A172 (cell line): ENCODE data around the gene ATP1A2. TPM values are rescaled to one million over a fixed set of nuclear protein-coding genes. Genes with fewer than 3 reads are reported as not detected.

Experiments used
- DNase-seq: peaks from one replicate; pipeline ENCODE4 v3.0.0-alpha.2; 2015; ENCODE audit warnings: low spot score
- total RNA-seq: library from RNA; depleted of rRNA; stranded (reverse); fragments of >200 nt; shearing (Covaris generic); gene quantifications from 2 replicates; pipeline ENCODE4 v1.2.3, GENCODE V29; 2014

ATP1A2 gene
- total RNA-seq, 1 experiment from 2014 or later, result 0.22 TPM

- DNase-seq, result no peak
Observed at GRCh38 chr1:160146107-160146506, 30.5 kb downstream of the ATP1A2 start.

GRCh38 chr1:160148121-160148520 is 32.6 kb downstream of the ATP1A2 start:
- DNase-seq, result no peak

GRCh38 chr1:160149233-160149632 is 33.7 kb downstream of the ATP1A2 start:
- no peak for DNase-seq

- DNase-seq, result no peak
Observed at GRCh38 chr1:160149716-160150115, 34.2 kb downstream of the ATP1A2 start.

GRCh38 chr1:160151303-160151702 is 35.7 kb downstream of the ATP1A2 start, which contains the start of gene ATP1A4:
TSS of gene ATP1A4 (plus strand) at chr1:160151603. CDS start at chr1:160152041, 438 bp downstream.
- no peak for DNase-seq

GRCh38 chr1:160154790-160155189 is 39.2 kb downstream of the ATP1A2 start:
- no peak for DNase-seq

GRCh38 chr1:160156361-160156760 is 40.8 kb downstream of the ATP1A2 start:
- no peak for DNase-seq

- no peak for DNase-seq
Observed at GRCh38 chr1:160157174-160157573, 41.6 kb downstream of the ATP1A2 start.

GRCh38 chr1:160158031-160158430 is 42.5 kb downstream of the ATP1A2 start:
- DNase-seq, result no peak

- no peak for DNase-seq
Observed at GRCh38 chr1:160158534-160158933, 43.0 kb downstream of the ATP1A2 start.

GRCh38 chr1:160159846-160160245 is 44.3 kb downstream of the ATP1A2 start:
- no peak for DNase-seq

- DNase-seq, result no peak
Observed at GRCh38 chr1:160161965-160162705, 46.6 kb downstream of the ATP1A2 start.

GRCh38 chr1:160162931-160163330 is 47.4 kb downstream of the ATP1A2 start:
- no peak for DNase-seq

GRCh38 chr1:160163615-160164014 is 48.1 kb downstream of the ATP1A2 start:
- peak; percentile 71 for DNase-seq

- DNase-seq, result no peak
Observed at GRCh38 chr1:160164121-160164520, 48.6 kb downstream of the ATP1A2 start.

GRCh38 chr1:160166166-160166868 is 50.8 kb downstream of the ATP1A2 start:
- no peak for DNase-seq

- no peak for DNase-seq
Observed at GRCh38 chr1:160167056-160167455, 51.5 kb downstream of the ATP1A2 start.

- DNase-seq, result peak; percentile 57
Observed at GRCh38 chr1:160167580-160167979, 52.0 kb downstream of the ATP1A2 start.

- DNase-seq, result no peak
Observed at GRCh38 chr1:160168016-160168415, 52.5 kb downstream of the ATP1A2 start.

GRCh38 chr1:160168609-160169369 is 53.2 kb downstream of the ATP1A2 start:
- no peak for DNase-seq

GRCh38 chr1:160169553-160170399 is 54.2 kb downstream of the ATP1A2 start:
- no peak for DNase-seq
